Measurements from ENCODE around the gene GOLGA6D. TPM values are rescaled to one million over a fixed set of nuclear protein-coding genes. Genes with fewer than 3 reads are reported as not detected.

Gene GOLGA6D
- total and polyA plus RNA-seq, 2 of the 8 experiments (the other 6 are each of a cell fraction or from before 2014, with no cell fraction given) = 0.27 to 0.69 TPM

DNA sequence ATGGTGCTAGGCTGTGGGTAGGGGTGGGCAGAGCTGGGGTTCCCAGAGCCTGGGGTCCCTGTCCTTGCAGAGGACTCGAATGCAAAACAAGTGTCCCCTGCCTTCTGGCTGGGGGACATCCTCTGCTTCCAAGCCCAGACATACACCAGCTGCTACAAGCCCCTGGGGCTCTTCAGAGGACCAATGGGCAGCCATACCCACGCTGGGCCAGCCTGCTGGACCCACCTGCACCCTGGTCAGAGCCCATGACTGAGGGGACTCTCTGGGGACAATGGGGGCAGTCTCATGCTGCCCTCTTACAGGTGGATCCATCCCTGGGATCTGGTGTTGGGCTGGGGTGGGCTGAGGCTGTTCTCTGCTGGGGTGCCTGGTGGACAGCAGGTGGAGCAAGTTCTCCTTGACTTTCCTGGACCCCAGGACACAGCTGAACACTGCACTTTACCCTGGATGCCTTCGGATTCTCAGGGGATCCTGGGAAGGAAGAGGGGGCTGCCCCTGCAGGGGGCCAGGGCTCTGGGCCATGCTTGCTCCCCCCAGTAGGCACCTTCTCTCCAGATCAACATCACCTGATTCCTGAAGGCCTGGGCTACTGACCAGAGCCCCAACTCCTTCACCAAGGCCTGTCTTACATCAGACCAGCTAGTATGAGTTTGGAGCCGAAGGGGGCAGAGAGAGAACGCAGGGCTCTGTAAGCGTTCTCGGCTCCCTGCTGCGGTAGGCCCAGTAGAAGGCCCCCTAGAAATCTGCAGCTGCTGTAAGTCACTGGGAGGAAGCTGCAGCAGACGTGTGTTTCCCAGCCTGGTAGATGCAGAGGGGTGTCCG is 46.1 kb downstream of the GOLGA6D start (continued):
- TF ChIP-seq, protein P1, sequence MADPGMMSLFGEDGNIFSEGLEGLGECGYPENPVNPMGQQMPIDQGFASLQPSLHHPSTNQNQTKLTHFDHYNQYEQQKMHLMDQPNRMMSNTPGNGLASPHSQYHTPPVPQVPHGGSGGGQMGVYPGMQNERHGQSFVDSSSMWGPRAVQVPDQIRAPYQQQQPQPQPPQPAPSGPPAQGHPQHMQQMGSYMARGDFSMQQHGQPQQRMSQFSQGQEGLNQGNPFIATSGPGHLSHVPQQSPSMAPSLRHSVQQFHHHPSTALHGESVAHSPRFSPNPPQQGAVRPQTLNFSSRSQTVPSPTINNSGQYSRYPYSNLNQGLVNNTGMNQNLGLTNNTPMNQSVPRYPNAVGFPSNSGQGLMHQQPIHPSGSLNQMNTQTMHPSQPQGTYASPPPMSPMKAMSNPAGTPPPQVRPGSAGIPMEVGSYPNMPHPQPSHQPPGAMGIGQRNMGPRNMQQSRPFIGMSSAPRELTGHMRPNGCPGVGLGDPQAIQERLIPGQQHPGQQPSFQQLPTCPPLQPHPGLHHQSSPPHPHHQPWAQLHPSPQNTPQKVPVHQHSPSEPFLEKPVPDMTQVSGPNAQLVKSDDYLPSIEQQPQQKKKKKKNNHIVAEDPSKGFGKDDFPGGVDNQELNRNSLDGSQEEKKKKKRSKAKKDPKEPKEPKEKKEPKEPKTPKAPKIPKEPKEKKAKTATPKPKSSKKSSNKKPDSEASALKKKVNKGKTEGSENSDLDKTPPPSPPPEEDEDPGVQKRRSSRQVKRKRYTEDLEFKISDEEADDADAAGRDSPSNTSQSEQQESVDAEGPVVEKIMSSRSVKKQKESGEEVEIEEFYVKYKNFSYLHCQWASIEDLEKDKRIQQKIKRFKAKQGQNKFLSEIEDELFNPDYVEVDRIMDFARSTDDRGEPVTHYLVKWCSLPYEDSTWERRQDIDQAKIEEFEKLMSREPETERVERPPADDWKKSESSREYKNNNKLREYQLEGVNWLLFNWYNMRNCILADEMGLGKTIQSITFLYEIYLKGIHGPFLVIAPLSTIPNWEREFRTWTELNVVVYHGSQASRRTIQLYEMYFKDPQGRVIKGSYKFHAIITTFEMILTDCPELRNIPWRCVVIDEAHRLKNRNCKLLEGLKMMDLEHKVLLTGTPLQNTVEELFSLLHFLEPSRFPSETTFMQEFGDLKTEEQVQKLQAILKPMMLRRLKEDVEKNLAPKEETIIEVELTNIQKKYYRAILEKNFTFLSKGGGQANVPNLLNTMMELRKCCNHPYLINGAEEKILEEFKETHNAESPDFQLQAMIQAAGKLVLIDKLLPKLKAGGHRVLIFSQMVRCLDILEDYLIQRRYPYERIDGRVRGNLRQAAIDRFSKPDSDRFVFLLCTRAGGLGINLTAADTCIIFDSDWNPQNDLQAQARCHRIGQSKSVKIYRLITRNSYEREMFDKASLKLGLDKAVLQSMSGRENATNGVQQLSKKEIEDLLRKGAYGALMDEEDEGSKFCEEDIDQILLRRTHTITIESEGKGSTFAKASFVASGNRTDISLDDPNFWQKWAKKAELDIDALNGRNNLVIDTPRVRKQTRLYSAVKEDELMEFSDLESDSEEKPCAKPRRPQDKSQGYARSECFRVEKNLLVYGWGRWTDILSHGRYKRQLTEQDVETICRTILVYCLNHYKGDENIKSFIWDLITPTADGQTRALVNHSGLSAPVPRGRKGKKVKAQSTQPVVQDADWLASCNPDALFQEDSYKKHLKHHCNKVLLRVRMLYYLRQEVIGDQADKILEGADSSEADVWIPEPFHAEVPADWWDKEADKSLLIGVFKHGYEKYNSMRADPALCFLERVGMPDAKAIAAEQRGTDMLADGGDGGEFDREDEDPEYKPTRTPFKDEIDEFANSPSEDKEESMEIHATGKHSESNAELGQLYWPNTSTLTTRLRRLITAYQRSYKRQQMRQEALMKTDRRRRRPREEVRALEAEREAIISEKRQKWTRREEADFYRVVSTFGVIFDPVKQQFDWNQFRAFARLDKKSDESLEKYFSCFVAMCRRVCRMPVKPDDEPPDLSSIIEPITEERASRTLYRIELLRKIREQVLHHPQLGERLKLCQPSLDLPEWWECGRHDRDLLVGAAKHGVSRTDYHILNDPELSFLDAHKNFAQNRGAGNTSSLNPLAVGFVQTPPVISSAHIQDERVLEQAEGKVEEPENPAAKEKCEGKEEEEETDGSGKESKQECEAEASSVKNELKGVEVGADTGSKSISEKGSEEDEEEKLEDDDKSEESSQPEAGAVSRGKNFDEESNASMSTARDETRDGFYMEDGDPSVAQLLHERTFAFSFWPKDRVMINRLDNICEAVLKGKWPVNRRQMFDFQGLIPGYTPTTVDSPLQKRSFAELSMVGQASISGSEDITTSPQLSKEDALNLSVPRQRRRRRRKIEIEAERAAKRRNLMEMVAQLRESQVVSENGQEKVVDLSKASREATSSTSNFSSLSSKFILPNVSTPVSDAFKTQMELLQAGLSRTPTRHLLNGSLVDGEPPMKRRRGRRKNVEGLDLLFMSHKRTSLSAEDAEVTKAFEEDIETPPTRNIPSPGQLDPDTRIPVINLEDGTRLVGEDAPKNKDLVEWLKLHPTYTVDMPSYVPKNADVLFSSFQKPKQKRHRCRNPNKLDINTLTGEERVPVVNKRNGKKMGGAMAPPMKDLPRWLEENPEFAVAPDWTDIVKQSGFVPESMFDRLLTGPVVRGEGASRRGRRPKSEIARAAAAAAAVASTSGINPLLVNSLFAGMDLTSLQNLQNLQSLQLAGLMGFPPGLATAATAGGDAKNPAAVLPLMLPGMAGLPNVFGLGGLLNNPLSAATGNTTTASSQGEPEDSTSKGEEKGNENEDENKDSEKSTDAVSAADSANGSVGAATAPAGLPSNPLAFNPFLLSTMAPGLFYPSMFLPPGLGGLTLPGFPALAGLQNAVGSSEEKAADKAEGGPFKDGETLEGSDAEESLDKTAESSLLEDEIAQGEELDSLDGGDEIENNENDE (IDR thresholded peaks at IDR 0.05; ENCODE audit: insufficient replicate concordance, low read length) = no peak
- TF ChIP-seq RAD21 (IDR thresholded peaks at IDR 0.05 in 1 of 2, conservative IDR thresholded peaks at IDR 0.05 in 1 of 2; ENCODE audit: low read depth in 2 of 2, low read length in 2 of 2) = peak in 1 of 2 experiments; percentile 17; a peak in 1 of 4 replicates

All from H1 (cell line).